ENCODE results near the gene TMEM132D.
"Not testable (repeated sequence)": the region's sequence is repeated elsewhere in the genome, so short reads cannot be mapped to it uniquely, and the experiment has no call there.

Gene TMEM132D

GRCh38 chr12:129549020-129549419 is 354.8 kb downstream of the TMEM132D start:
- not testable (repeated sequence) for DNase-seq (ENCODE audit: extremely low read depth in 1 of 2, low read depth in 1 of 2)

DNA sequence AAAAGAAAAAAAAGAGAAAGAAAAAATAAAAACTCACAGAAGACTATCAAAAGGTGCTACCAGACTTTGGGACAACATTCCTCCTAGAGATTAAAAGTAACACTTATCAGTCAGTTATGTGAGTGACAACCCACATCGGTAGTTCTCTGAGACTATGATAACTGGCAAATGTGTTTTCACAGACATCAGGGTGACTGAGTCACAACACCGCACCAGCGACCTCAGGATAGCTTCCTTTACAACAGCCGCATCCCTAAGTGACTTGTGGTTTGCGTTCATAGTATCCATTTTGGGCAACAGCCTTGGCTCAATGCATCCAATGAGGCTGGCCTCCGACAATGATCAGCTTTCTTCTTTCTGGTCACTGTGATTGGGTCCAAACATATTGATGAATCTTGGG is 359.1 kb downstream of the TMEM132D start:
- DNase-seq (ENCODE audit: extremely low read depth in 1 of 2, low read depth in 1 of 2) = no peak

DNA sequence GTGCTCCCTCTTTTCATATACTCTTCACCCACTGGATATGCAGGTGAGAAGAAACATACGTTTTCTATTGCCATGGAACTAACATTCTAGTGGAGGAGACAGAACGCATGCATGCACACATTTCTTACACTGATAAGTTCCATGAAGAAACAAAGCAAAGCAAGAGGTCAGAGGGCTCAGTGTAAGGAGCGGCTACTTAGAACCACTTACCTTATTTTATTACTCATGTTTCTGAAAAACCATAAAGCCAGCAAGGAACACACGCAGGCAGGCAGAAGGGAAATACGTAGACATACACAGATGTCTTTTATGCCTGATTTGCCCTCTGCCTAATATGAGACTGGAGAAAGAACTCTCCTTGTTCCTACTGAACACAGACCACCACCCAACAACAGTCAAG is 362.9 kb downstream of the TMEM132D start:
- DNase-seq (ENCODE audit: extremely low read depth in 1 of 2, low read depth in 1 of 2) = no peak

- DNase-seq (ENCODE audit: extremely low read depth in 1 of 2, low read depth in 1 of 2) = no peak
Measured at GRCh38 chr12:129540249-129540648, 363.6 kb downstream of the TMEM132D start.

DNA sequence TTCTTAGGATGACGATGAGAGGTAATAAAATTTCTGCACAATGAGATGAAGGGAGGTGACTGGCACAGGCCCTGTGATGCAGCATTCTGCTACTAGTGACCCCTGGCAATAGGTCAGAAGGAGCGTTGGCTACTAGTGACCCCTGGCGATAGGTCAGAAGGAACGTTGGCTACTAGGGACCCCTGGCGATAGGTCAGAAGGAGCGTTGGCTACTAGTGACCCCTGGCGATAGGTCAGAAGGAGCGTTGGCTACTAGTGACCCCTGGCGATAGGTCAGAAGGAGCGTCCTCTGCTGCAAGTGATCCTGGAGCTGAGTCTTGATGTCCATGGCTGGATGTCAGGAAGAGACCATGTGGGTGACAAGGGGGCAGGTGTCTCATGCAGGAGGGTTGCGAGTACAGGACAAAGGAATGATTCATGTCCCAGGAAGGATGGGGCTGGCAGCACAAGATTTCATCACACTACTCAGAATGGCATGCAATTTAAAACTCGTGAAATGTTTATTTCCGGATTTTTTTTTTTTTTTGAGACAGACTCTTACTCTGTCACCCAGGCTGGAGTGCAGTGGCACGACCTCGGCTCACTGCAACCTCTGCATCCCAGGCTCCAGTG is 365.0 kb downstream of the TMEM132D start:
- not testable (repeated sequence) for DNase-seq (ENCODE audit: extremely low read depth in 1 of 2, low read depth in 1 of 2)

DNA sequence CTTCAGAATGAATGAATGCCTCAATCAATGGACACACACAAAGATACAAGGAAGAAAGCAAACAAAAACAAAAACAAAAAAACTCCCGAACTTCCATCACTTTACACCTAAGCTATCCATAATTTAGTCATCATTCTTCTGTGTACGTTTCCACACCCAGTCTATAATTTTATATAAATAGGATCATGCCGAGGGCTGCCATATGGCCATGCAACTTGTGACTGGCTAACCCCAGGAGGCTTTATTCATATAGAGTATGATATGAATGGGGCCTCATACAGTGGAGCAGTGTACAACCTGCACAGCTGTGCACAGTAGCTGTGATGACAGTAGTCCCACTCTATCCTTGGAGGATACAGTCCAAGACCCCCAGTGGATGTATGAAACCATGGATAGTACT is 365.7 kb downstream of the TMEM132D start:
- DNase-seq (ENCODE audit: extremely low read depth in 1 of 2, low read depth in 1 of 2) = no peak

DNA sequence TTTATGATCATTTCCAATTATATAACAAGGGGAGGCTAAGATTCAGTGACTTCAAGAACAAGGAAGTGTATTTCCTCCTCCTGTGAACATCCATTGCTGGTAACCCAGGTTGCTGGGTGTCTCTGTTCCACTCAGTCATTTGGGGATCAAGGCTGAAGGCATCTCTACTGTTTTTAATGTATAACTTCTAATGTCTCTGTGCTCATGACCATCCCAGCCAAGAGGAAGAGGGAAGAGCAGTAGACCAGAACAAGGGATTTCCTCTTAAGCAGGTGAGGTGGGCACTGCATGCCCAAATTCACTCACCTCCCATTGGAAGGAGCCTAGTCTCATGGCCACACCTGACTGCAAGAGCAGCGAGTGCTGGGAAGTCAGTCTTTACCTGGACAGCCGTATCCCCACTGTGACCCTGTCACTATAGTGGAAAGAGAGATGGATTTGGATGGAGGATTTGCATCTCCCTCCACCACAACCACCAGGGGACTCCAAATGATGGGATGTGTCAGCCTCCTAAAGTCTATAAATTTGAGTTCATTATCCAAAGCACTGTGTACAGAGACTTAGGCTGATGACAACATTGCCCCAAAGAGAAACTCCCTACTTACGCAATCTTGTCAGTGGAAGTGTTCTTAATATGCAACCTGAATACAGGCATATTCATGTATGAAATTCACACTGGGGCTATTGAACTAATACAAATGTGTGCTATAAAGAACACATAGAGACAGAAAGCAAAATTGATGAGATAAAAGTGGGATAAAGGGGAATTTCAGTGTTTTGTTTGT is 368.7 kb downstream of the TMEM132D start:
- DNase-seq (ENCODE audit: extremely low read depth in 1 of 2, low read depth in 1 of 2) = no peak

DNA sequence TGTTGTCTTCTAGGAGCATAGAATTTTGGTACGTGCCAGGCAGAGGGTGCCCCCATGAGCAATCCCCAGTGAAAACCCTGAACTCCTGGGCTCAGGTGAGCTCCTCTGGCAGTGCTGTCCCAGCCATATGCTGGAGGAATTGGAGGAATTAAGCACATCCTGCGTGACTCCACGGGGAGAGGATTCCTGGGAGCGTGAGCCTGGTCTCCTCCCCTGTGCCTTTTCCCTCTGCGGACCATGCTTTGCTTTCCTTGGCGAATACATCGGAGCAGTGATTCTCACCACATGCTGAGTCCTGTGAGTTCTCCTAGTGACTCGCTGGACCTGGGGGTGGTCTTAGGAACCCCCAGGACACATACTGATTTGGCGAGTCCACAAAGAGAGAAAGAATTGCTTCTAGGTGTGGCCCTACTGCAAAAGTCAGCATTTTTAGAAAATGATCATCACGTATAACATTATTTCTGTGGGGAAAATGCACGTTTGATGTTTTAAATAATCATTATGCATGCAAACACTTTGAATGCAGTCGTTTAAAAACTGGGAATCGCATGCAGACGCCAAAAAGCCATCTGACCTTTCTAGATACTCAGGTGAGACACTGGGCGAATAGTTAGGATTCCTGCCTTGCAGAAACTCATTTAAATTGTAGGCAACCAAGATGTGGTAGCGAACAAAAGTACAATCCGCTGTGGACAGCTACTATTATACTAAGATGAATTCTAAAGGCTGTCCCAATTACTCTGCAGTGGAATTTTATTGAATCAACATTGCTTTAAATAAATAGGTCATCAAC is 370.9 kb downstream of the TMEM132D start:
- no peak for DNase-seq (ENCODE audit: extremely low read depth in 1 of 2, low read depth in 1 of 2)

DNA sequence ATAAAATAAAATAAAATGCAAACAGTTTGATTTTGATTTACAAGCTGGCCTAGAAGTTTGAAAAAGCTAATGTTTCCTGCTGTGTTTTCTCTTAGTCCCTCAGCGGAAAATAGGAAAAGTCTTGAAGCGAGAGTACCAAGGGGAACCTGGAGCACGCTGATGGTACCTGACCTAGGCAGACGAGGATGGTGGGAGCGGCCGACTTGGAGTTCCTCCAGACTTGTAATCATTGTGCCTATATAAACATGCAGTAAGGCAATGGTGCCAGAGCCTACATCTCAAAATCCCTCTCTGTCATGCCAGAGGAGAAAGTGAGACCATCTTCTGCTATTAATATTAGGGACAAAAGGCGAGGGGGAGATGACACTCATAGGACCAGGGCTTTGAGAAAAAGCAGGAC is 371.7 kb downstream of the TMEM132D start:
- DNase-seq (ENCODE audit: extremely low read depth in 1 of 2, low read depth in 1 of 2) = no peak

DNA sequence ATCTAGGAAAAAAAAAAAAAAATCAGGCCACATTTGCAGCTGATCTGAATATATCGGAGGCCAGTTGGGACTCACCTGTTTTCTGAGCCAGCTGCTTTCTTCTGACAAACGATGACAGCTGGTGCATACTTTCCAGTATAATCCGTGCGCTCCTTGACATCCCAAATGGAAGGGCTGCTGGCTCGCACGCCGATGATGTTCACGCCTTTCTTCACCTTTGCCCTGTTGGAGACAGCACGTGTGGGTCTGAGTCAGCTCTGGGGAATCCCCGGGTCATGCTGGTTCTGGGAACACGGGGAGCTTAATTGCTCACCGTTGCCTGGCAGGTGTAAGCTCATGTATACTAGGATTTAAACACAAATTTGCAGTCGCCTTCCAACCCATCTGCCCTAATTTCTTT is 372.8 kb downstream of the TMEM132D start:
- DNase-seq (ENCODE audit: extremely low read depth in 1 of 2, low read depth in 1 of 2) = no peak

- DNase-seq (ENCODE audit: extremely low read depth in 1 of 2, low read depth in 1 of 2) = no peak
Measured at GRCh38 chr12:129530517-129530916, 373.3 kb downstream of the TMEM132D start.

- no peak for DNase-seq (ENCODE audit: extremely low read depth in 1 of 2, low read depth in 1 of 2)
Measured at GRCh38 chr12:129527506-129527905, 376.3 kb downstream of the TMEM132D start.

GRCh38 chr12:129523621-129524020 is 380.2 kb downstream of the TMEM132D start:
- DNase-seq (ENCODE audit: extremely low read depth in 1 of 2, low read depth in 1 of 2) = no peak

GRCh38 chr12:129520739-129521138 is 383.1 kb downstream of the TMEM132D start:
- DNase-seq (ENCODE audit: extremely low read depth in 1 of 2, low read depth in 1 of 2) = no peak

- DNase-seq (ENCODE audit: extremely low read depth in 1 of 2, low read depth in 1 of 2) = no peak
Measured at GRCh38 chr12:129503802-129504201, 400.0 kb downstream of the TMEM132D start.

- no peak for DNase-seq (ENCODE audit: extremely low read depth in 1 of 2, low read depth in 1 of 2)
Measured at GRCh38 chr12:129496226-129496625, 407.6 kb downstream of the TMEM132D start.

DNA sequence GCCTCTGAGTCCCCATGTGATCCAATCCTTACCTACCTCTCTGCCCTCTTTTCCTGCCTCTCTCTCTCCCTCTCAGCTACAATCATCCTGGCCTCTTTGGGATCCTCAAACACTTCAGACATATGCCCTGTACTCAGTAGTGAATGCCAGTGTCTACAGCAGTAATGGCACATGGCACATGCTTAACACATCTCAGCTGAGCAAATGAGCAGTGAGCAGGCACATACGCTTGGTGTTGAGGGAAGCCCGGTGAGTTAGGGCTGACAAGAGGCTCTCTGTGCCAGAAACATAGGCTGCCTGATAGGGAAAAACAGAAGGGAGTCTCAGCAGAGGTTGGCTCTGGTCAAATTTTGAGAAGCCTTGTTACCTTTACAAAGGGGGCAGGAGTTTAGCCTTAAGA is 409.1 kb downstream of the TMEM132D start:
- DNase-seq (ENCODE audit: extremely low read depth in 1 of 2, low read depth in 1 of 2) = no peak

DNA sequence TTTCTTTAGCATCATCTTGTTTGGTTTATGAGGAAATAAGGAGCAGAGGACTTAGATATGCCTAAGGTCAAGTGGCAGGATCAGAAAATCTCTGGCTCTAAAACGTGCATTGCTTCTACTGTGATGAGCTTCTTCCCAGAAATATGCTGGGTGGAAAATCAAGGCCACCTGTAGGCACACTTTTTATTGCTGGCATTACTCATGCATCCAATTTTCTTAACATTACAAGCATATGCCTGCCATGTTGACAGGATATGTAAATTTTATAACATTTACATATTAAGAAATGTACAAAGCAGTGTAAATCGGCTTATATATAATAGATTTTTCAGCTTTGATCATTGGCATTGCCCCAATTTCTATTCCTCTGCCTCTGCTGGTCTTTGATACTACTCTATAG is 409.6 kb downstream of the TMEM132D start:
- DNase-seq (ENCODE audit: extremely low read depth in 1 of 2, low read depth in 1 of 2) = no peak

GRCh38 chr12:129489100-129489676 is 414.6 kb downstream of the TMEM132D start:
- DNase-seq (ENCODE audit: extremely low read depth in 1 of 2, low read depth in 1 of 2) = no peak

- DNase-seq (ENCODE audit: extremely low read depth in 1 of 2, low read depth in 1 of 2) = no peak
Measured at GRCh38 chr12:129486931-129487330, 416.9 kb downstream of the TMEM132D start.

GRCh38 chr12:129483111-129483893 is 420.5 kb downstream of the TMEM132D start:
- DNase-seq (ENCODE audit: extremely low read depth in 1 of 2, low read depth in 1 of 2) = no peak

Data from stimulated activated CD8-positive, alpha-beta memory T cell treated with anti-CD3 and anti-CD28 coated beads, Interleukin-7, amount 100 ng/mL, for 48 hours (primary cell).